Neutrophil (primary cell): ENCODE results near the gene PTPRCAP.

Source experiments
- H3K27ac ChIP-seq: fragments of 200-600 bp; sonication (generic); 2 replicates; pipeline ENCODE4 v1.5.1; 2016; ENCODE audit warnings: mild to moderate bottlenecking, moderate library complexity
- H3K27me3 ChIP-seq: fragments of 200-600 bp; sonication (generic); 2 replicates; pipeline ENCODE4 v1.6.0; 2016; ENCODE audit warnings: mild to moderate bottlenecking
- H3K36me3 ChIP-seq: fragments of 200-600 bp; sonication (generic); 2 replicates; pipeline ENCODE4 v1.5.1; 2017
- H3K4me1 ChIP-seq, 2 experiments: fragments of 200-600 bp in 1 of 2; sonication (generic) in 1 of 2; 1 replicate in 1 of 2; 2 replicates in 1 of 2; pipeline versions ENCODE4 v1.5.1 to v1.6.1; 2013 to 2016; ENCODE audit warnings: low read depth in 1 of 2, low read length in 1 of 2, mild to moderate bottlenecking in 1 of 2, moderate library complexity in 1 of 2; ENCODE audit not compliant: control insufficient read depth in 1 of 2, insufficient read depth in 1 of 2
- H3K4me3 ChIP-seq, 2 experiments: fragments of 200-600 bp in 1 of 2; sonication (generic) in 1 of 2; 1 replicate in 1 of 2; 2 replicates in 1 of 2; pipeline ENCODE4 v1.5.1; 2013 to 2016; ENCODE audit warnings: low read depth in 1 of 2, low read length in 1 of 2, mild to moderate bottlenecking in 1 of 2, moderate library complexity in 1 of 2
- H3K9me3 ChIP-seq: fragments of 200-600 bp; sonication (generic); 2 replicates; pipeline ENCODE4 v1.5.1; 2016
- TF ChIP-seq, protein P1 (sequence below): fragments of 200-600 bp; sonication (generic); IDR thresholded peaks from 2 replicates; pipeline ENCODE4 v1.5.1; 2016; ENCODE audit warnings: antibody characterized with exemption

PTPRCAP gene

DNA sequence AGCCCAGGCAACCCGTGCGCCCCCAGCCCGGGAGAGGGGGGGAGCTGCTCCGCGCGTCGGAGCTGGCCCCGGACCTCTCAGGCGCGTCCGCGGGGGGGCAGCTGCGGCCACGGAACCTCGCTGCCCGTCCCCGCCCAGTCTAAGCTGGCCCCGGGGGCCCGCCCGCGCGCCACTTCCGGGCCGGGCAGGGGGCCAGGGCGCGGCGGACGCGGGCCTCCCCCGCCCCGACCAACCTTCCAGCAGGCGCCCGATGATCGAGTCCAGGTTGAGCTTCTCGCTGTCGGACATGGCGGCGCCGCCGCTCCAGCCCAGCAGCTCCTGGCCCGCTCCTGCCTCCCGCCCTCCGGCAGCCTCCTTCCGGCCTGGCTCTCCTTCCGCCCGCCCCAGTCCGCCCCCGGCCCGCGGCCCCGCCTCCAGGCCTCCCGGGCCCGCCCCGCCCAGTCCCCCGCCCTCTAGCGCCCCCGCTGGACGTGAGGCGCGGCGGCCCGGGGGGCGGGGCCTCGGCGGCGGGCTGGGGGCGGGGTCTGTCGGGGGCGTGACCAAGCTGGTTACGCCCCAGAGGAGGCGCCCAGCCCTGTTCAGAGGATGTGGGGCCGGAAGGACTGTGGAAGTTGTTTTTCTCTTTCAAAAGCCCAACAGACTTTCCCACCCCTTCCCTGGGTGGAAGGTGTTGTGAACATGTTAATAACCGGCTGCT lies 35.8 kb downstream of the PTPRCAP start, which contains the start of gene PPP1CA:
Gene PPP1CA, minus strand, starts transcription at position 364 of the 697 bp plus-strand sequence. Its CDS starts 76 bp downstream, at position 288.
- Histone ChIP-seq H3K27ac (peak within 1 kb of the TSS; percentile 98), H3K4me3 (peak within 1 kb of the TSS; percentile 89 to 96), H3K27me3 (no peaks in the 10 kb centered on the region), H3K4me1 (peaks cover 77 to 78% of the 10 kb centered on the region in 2 experiments), H3K9me3 (no peaks in the 10 kb centered on the region), H3K36me3 (peaks cover 58% of the 10 kb centered on the region)
- TF ChIP-seq, protein P1, sequence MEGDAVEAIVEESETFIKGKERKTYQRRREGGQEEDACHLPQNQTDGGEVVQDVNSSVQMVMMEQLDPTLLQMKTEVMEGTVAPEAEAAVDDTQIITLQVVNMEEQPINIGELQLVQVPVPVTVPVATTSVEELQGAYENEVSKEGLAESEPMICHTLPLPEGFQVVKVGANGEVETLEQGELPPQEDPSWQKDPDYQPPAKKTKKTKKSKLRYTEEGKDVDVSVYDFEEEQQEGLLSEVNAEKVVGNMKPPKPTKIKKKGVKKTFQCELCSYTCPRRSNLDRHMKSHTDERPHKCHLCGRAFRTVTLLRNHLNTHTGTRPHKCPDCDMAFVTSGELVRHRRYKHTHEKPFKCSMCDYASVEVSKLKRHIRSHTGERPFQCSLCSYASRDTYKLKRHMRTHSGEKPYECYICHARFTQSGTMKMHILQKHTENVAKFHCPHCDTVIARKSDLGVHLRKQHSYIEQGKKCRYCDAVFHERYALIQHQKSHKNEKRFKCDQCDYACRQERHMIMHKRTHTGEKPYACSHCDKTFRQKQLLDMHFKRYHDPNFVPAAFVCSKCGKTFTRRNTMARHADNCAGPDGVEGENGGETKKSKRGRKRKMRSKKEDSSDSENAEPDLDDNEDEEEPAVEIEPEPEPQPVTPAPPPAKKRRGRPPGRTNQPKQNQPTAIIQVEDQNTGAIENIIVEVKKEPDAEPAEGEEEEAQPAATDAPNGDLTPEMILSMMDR: peak; percentile 96

DNA sequence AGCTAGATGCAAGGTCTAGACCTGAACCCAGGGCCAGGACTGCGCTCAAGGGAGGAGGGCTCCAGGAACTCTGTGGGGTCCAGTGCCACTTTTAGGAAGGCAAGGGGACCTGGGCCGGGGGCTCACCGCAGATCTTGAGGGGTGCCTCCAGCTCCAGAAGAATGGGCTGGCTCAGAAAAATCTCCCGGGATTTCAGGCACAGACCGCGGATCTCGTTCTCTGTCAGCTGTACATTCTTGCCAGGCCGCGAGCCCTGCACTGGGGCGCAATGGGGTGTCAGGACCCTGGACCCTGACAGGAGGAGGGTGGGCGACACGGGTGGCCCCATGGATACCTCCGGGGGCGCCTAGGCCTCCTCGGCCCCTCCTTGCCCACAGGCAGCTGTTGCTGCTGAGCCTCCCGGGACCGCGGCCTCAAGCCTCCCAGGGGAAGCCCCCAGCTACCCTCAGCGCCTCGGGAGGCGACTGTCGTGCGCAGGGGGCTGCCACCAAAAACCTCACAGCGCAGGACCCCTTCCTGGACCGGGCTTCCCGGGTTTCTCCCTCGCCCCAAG lies 36.5 kb downstream of the PTPRCAP start:
- Histone ChIP-seq H3K36me3 (peaks cover 58% of the 10 kb centered on the region), H3K9me3 (no peaks in the 10 kb centered on the region), H3K27ac (peak overlapping the region; percentile 98), H3K4me1 (peaks cover 73 to 75% of the 10 kb centered on the region in 2 experiments), H3K27me3 (no peaks in the 10 kb centered on the region), H3K4me3 (peak overlapping the region; percentile 89 to 96)
- TF ChIP-seq, protein P1: no peak

DNA sequence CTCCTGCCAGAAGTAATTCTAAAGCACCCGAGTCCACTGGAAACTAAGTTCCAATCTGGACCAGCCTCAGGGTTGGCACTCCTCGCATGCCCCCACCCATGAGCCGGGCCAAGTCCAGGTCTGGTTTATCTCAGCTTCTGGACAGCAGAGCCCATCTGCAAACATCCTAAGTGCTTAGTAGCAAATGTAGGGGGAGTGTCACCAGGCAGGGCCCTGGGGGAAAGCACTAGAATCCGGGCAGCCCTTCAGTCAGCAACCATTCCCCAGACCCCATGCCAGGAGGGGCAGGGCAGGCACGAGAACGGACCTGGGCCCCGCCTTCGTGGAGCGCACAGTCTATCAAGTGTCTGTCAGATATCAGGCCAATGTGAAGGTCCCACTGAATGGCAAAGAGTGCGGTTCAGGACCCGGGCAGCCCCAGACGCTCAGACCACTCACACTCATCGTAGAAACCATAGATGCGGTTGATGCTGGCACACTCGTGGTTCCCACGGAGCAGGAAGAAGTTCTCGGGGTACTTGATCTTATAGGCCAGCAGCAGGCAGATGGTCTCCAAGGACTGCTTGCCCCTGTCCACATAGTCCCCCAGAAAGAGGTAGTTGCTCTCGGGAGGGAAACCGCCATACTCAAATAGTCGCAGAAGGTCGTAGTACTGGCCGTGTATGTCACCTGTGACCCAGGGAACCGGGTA lies 37.1 kb downstream of the PTPRCAP start:
- H3K36me3 ChIP-seq: peaks cover 58% of the 10 kb centered on the region
- peak overlapping the region; percentile 98 for H3K27ac ChIP-seq
- TF ChIP-seq, protein P1: no peak
- no peaks in the 10 kb centered on the region for H3K9me3 ChIP-seq
- peak overlapping the region; percentile 89 to 96 for H3K4me3 ChIP-seq
- no peaks in the 10 kb centered on the region for H3K27me3 ChIP-seq
- peaks cover 66 to 69% of the 10 kb centered on the region in 2 experiments for H3K4me1 ChIP-seq

DNA sequence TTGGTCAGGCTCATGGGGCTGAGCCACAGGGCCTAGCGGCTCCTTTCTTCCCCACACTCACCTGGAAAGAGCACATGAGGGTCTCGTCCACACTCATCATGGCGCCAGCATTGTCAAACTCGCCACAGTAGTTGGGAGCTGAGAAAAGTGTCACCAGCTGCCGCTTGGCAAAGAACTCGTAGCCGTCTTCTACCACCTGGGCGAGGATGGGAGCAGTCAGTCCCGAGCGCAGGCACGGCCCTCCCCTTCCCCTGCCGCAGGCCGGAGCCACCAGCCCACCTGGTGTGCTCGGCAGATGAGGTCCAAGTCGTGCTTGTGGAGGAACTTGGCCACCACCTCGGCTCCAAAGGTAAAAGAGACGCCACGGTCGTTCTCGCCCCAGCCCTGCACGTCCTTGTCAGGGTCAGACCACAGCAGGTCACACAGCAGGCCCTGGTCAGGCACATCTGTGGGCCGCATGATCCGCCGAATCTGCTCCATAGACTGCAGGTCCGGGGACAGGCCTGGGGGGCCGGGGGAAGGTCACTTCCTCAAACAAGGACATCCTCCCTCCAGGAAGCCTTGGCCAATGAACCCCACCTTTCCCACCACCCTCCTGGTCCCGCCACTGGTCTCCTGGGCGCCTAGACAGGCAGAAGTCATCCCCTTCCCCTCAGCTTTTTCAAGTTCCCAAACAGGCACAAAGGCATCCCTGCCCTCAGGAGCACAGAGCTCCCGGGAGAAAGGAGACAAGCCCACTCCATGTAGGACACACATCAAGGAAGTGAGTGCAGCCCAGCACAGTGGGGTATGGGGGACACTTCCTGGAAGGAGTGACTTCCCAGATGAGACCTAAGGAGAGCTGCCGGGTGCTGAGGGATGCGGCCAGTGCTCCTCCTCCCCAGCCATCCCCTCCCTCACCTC lies 38.6 kb downstream of the PTPRCAP start:
- Histone ChIP-seq H3K27ac (peak overlapping the region; percentile 54), H3K9me3 (no peaks in the 10 kb centered on the region), H3K4me1 (peaks cover 53 to 58% of the 10 kb centered on the region in 2 experiments), H3K4me3 (no peak overlapping the region), H3K27me3 (no peaks in the 10 kb centered on the region), H3K36me3 (peaks cover 56% of the 10 kb centered on the region)
- TF ChIP-seq, protein P1: no peak
